ENCODE measurements around the gene CTSZ.

DNA sequence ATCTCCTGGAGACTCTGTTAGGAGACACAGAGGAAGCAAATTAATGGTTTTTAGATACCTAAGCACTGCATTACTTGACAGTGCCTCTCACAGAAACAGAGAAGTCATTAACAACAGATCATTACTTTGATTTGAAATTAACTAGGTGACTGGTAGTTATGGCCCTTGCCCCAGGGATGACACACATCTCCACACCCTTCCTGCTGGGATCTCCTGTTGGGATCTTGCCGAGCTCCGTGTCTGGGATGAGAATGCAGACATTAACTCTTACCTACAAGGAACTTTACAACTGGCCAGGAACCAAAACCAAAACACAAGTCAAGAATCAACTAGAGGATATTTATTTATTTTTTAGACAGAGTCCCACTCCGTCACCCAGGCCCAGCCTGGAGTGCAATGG is 37.7 kb upstream of the CTSZ start:
- TF ChIP-seq, protein P1, sequence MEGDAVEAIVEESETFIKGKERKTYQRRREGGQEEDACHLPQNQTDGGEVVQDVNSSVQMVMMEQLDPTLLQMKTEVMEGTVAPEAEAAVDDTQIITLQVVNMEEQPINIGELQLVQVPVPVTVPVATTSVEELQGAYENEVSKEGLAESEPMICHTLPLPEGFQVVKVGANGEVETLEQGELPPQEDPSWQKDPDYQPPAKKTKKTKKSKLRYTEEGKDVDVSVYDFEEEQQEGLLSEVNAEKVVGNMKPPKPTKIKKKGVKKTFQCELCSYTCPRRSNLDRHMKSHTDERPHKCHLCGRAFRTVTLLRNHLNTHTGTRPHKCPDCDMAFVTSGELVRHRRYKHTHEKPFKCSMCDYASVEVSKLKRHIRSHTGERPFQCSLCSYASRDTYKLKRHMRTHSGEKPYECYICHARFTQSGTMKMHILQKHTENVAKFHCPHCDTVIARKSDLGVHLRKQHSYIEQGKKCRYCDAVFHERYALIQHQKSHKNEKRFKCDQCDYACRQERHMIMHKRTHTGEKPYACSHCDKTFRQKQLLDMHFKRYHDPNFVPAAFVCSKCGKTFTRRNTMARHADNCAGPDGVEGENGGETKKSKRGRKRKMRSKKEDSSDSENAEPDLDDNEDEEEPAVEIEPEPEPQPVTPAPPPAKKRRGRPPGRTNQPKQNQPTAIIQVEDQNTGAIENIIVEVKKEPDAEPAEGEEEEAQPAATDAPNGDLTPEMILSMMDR (IDR thresholded peaks at IDR 0.05) = no peak
- TF ChIP-seq POLR2AphosphoS5 (IDR thresholded peaks at IDR 0.05; ENCODE audit: low read depth, low read length) = no peak
- TF ChIP-seq, protein P2, sequence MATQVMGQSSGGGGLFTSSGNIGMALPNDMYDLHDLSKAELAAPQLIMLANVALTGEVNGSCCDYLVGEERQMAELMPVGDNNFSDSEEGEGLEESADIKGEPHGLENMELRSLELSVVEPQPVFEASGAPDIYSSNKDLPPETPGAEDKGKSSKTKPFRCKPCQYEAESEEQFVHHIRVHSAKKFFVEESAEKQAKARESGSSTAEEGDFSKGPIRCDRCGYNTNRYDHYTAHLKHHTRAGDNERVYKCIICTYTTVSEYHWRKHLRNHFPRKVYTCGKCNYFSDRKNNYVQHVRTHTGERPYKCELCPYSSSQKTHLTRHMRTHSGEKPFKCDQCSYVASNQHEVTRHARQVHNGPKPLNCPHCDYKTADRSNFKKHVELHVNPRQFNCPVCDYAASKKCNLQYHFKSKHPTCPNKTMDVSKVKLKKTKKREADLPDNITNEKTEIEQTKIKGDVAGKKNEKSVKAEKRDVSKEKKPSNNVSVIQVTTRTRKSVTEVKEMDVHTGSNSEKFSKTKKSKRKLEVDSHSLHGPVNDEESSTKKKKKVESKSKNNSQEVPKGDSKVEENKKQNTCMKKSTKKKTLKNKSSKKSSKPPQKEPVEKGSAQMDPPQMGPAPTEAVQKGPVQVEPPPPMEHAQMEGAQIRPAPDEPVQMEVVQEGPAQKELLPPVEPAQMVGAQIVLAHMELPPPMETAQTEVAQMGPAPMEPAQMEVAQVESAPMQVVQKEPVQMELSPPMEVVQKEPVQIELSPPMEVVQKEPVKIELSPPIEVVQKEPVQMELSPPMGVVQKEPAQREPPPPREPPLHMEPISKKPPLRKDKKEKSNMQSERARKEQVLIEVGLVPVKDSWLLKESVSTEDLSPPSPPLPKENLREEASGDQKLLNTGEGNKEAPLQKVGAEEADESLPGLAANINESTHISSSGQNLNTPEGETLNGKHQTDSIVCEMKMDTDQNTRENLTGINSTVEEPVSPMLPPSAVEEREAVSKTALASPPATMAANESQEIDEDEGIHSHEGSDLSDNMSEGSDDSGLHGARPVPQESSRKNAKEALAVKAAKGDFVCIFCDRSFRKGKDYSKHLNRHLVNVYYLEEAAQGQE (IDR thresholded peaks at IDR 0.05; ENCODE audit: insufficient read depth in 1 of 2, low read depth in 2 of 2, low read length in 1 of 2) = no peak

Data from Panc1 (cell line).